Activated naive CD4-positive, alpha-beta T cell treated with anti-CD3 and anti-CD28 coated beads for 36 hours (primary cell): Measurements from ENCODE around the gene LSM4. TPM values are rescaled to one million over a fixed set of nuclear protein-coding genes. Genes with fewer than 3 reads are reported as not detected.

Experiments
- CTCF ChIA-PET: fragments of 350-600 bp; sonication (Branson Sonifier 250); formaldehyde crosslinking; loops from one replicate; lab custom pipeline; 2021; ENCODE audit warnings: antibody characterized with exemption; lab: Charles Lee
- DNase-seq: peaks from one replicate; pipeline ENCODE4 v3.0.0-alpha.2; 2020
- H3K27ac Mint-ChIP-seq: one replicate; pipeline ENCODE4 v1.8.0; 2021; ENCODE audit warnings: mild to moderate bottlenecking, mixed read lengths
- H3K27me3 Mint-ChIP-seq: one replicate; pipeline ENCODE4 v1.8.0; 2021; ENCODE audit warnings: low read depth, mixed read lengths
- H3K36me3 Mint-ChIP-seq: one replicate; pipeline ENCODE4 v1.8.0; 2021; ENCODE audit warnings: low read depth, mixed read lengths
- H3K4me1 Mint-ChIP-seq: one replicate; pipeline ENCODE4 v1.8.0; 2021; ENCODE audit warnings: low read depth, mixed read lengths
- H3K4me3 Mint-ChIP-seq: one replicate; pipeline ENCODE4 v1.8.0; 2021; ENCODE audit warnings: mild to moderate bottlenecking, moderate library complexity, mixed read lengths
- H3K9me3 Mint-ChIP-seq: one replicate; pipeline ENCODE4 v1.8.0; 2021; ENCODE audit warnings: mixed read lengths
- intact Hi-C: fragments of 100-400 bp; cut with micrococcal nuclease; formaldehyde crosslinking; loops from one replicate; pipeline ENCODE4 v1.15.1; 2023
- total RNA-seq, 2 experiments: library from RNA; stranded (reverse); gene quantifications; one replicate each; pipeline ENCODE4 v1.2.3, GENCODE V29; 2021

Gene LSM4
- total RNA-seq, 2 experiments from 2014 or later: 439 to 451 TPM

- no peak for DNase-seq
- CTCF ChIA-PET: no interaction called here
- H3K9me3 Mint-ChIP-seq: no peaks in the 10 kb centered on the region
- H3K4me3 Mint-ChIP-seq: no peak overlapping the region
- H3K4me1 Mint-ChIP-seq: no peaks in the 10 kb centered on the region
- no peaks in the 10 kb centered on the region for H3K27me3 Mint-ChIP-seq
- intact Hi-C loops: no loop called here
- no peak overlapping the region for H3K27ac Mint-ChIP-seq
- no peaks in the 10 kb centered on the region for H3K36me3 Mint-ChIP-seq
Measured at GRCh38 chr19:18265582-18265981, 57.3 kb downstream of the LSM4 start.

- no peaks in the 10 kb centered on the region for H3K36me3 Mint-ChIP-seq
- no peak overlapping the region for H3K27ac Mint-ChIP-seq
- no peaks in the 10 kb centered on the region for H3K9me3 Mint-ChIP-seq
- H3K27me3 Mint-ChIP-seq: no peaks in the 10 kb centered on the region
- intact Hi-C loops: no loop called here
- DNase-seq: no peak
- CTCF ChIA-PET: no interaction called here
- H3K4me1 Mint-ChIP-seq: no peaks in the 10 kb centered on the region
- H3K4me3 Mint-ChIP-seq: no peak overlapping the region
Measured at GRCh38 chr19:18264971-18265540, 57.8 kb downstream of the LSM4 start.

GRCh38 chr19:18264137-18264854 is 58.6 kb downstream of the LSM4 start:
- H3K4me3 Mint-ChIP-seq: no peak overlapping the region
- H3K4me1 Mint-ChIP-seq: no peaks in the 10 kb centered on the region
- H3K36me3 Mint-ChIP-seq: no peaks in the 10 kb centered on the region
- H3K27ac Mint-ChIP-seq: no peak overlapping the region
- H3K27me3 Mint-ChIP-seq: no peaks in the 10 kb centered on the region
- intact Hi-C loops: no loop called here
- DNase-seq: no peak
- CTCF ChIA-PET: interaction anchor here (1.3 kb wide), 1 partner anchor 10 kb away, joined by 4 read pairs; no protein-coding TSS in a partner anchor
- H3K9me3 Mint-ChIP-seq: no peaks in the 10 kb centered on the region

GRCh38 chr19:18263324-18264136 is 59.3 kb downstream of the LSM4 start:
- no peak overlapping the region for H3K27ac Mint-ChIP-seq
- no peaks in the 10 kb centered on the region for H3K9me3 Mint-ChIP-seq
- H3K36me3 Mint-ChIP-seq: no peaks in the 10 kb centered on the region
- intact Hi-C loops: no loop called here
- no peak for DNase-seq
- CTCF ChIA-PET: interaction anchor here (1.0 to 3.5 kb wide), 6 partner anchors 9 to 151 kb away, joined by 3 to 13 read pairs (median 4); no protein-coding TSS in a partner anchor
- H3K27me3 Mint-ChIP-seq: no peaks in the 10 kb centered on the region
- H3K4me3 Mint-ChIP-seq: no peak overlapping the region
- H3K4me1 Mint-ChIP-seq: no peaks in the 10 kb centered on the region

- intact Hi-C loops: no loop called here
- Mint-ChIP-seq H3K36me3 (no peaks in the 10 kb centered on the region), H3K4me3 (no peak overlapping the region), H3K27me3 (no peaks in the 10 kb centered on the region), H3K27ac (no peak overlapping the region), H3K9me3 (no peaks in the 10 kb centered on the region), H3K4me1 (no peaks in the 10 kb centered on the region)
- CTCF ChIA-PET: interaction anchor here (1.0 to 3.5 kb wide), 6 partner anchors 9 to 150 kb away, joined by 3 to 13 read pairs (median 4); no protein-coding TSS in a partner anchor
- no peak for DNase-seq
Measured at GRCh38 chr19:18262917-18263316, 60.0 kb downstream of the LSM4 start.

GRCh38 chr19:18262144-18262543 is 60.7 kb downstream of the LSM4 start:
- CTCF ChIA-PET: interaction anchor here (0.6 to 3.5 kb wide), 6 partner anchors 10 to 149 kb away, joined by 3 to 13 read pairs (median 4); no protein-coding TSS in a partner anchor
- Mint-ChIP-seq H3K4me1 (no peaks in the 10 kb centered on the region), H3K27ac (no peak overlapping the region), H3K4me3 (no peak overlapping the region), H3K9me3 (no peaks in the 10 kb centered on the region), H3K36me3 (no peaks in the 10 kb centered on the region), H3K27me3 (no peaks in the 10 kb centered on the region)
- DNase-seq: no peak
- intact Hi-C loops: no loop called here

GRCh38 chr19:18261474-18261873 is 61.4 kb downstream of the LSM4 start:
- H3K9me3 Mint-ChIP-seq: no peaks in the 10 kb centered on the region
- H3K27me3 Mint-ChIP-seq: no peaks in the 10 kb centered on the region
- H3K4me3 Mint-ChIP-seq: no peak overlapping the region
- no peaks in the 10 kb centered on the region for H3K36me3 Mint-ChIP-seq
- CTCF ChIA-PET: interaction anchor here (0.6 to 3.5 kb wide), 6 partner anchors 9 to 67 kb away, joined by 3 to 13 read pairs (median 4); no protein-coding TSS in a partner anchor
- DNase-seq: no peak
- H3K27ac Mint-ChIP-seq: no peak overlapping the region
- intact Hi-C loops: no loop called here
- H3K4me1 Mint-ChIP-seq: no peaks in the 10 kb centered on the region

- H3K4me1 Mint-ChIP-seq: no peaks in the 10 kb centered on the region
- H3K4me3 Mint-ChIP-seq: no peak overlapping the region
- CTCF ChIA-PET: interaction anchor here (1.2 to 1.7 kb wide), 2 partner anchors 19 to 69 kb away, joined by 5 to 6 read pairs; no protein-coding TSS in a partner anchor
- intact Hi-C loops: no loop called here
- H3K36me3 Mint-ChIP-seq: no peaks in the 10 kb centered on the region
- no peaks in the 10 kb centered on the region for H3K9me3 Mint-ChIP-seq
- H3K27me3 Mint-ChIP-seq: peaks cover 3% of the 10 kb centered on the region
- H3K27ac Mint-ChIP-seq: no peak overlapping the region
- no peak for DNase-seq
Measured at GRCh38 chr19:18259893-18260292, 63.0 kb downstream of the LSM4 start.

- H3K4me1 Mint-ChIP-seq: no peaks in the 10 kb centered on the region
- CTCF ChIA-PET: interaction anchor here (1.6 to 1.8 kb wide), 2 partner anchors 21 to 71 kb away, joined by 3 to 8 read pairs; no protein-coding TSS in a partner anchor
- peaks cover 13% of the 10 kb centered on the region for H3K27me3 Mint-ChIP-seq
- intact Hi-C loops: no loop called here
- no peaks in the 10 kb centered on the region for H3K36me3 Mint-ChIP-seq
- no peak overlapping the region for H3K4me3 Mint-ChIP-seq
- no peak for DNase-seq
- no peaks in the 10 kb centered on the region for H3K9me3 Mint-ChIP-seq
- H3K27ac Mint-ChIP-seq: no peak overlapping the region
Measured at GRCh38 chr19:18257503-18258470, 65.1 kb downstream of the LSM4 start.
